HG02678 (cell line): ENCODE results near the gene CKAP5.
"Not testable (repeated sequence)": the region's sequence is repeated elsewhere in the genome, so short reads cannot be mapped to it uniquely, and the experiment has no call there.

ENCODE experiments used
- ATAC-seq: cut with Tn5 transposase; IDR thresholded peaks from one replicate; pipeline ENCODE4 v1.9.1; 2021; ENCODE audit warnings: mild to moderate bottlenecking, moderate library complexity; ENCODE audit not compliant: unreplicated experiment

Gene CKAP5

GRCh38 chr11:46729110-46730027, 116.7 kb downstream of the CKAP5 start:
- no peak for ATAC-seq

- ATAC-seq: no peak
Measured at GRCh38 chr11:46728659-46729040, 117.4 kb downstream of the CKAP5 start.

- ATAC-seq: no peak
Measured at GRCh38 chr11:46727952-46728658, 118.0 kb downstream of the CKAP5 start.

GRCh38 chr11:46726206-46726862, 119.7 kb downstream of the CKAP5 start:
- ATAC-seq: no peak

GRCh38 chr11:46725338-46726205, 120.5 kb downstream of the CKAP5 start:
- ATAC-seq: no peak

- no peak for ATAC-seq
Measured at GRCh38 chr11:46724088-46724487, 122.0 kb downstream of the CKAP5 start.

- ATAC-seq: no peak
Measured at GRCh38 chr11:46723359-46723680, 122.8 kb downstream of the CKAP5 start.

- ATAC-seq: no peak
Measured at GRCh38 chr11:46722566-46723358, 123.3 kb downstream of the CKAP5 start.

- no peak for ATAC-seq
Measured at GRCh38 chr11:46721286-46721685, 124.8 kb downstream of the CKAP5 start.

- ATAC-seq: no peak
Measured at GRCh38 chr11:46719543-46720218, 126.4 kb downstream of the CKAP5 start.

GRCh38 chr11:46719048-46719542, 127.0 kb downstream of the CKAP5 start, which contains the start of gene F2:
Gene F2 (plus strand): TSS chr11:46719213. CDS start chr11:46719236, 23 bp downstream.
- ATAC-seq: no peak

GRCh38 chr11:46718155-46719019, 127.7 kb downstream of the CKAP5 start:
- no peak for ATAC-seq

- not testable (repeated sequence) for ATAC-seq
Measured at GRCh38 chr11:46717825-46718154, 128.3 kb downstream of the CKAP5 start.

GRCh38 chr11:46712874-46713576, 133.1 kb downstream of the CKAP5 start:
- ATAC-seq: no peak

- no peak for ATAC-seq
Measured at GRCh38 chr11:46711303-46711702, 134.8 kb downstream of the CKAP5 start.

- no peak for ATAC-seq
Measured at GRCh38 chr11:46710821-46711269, 135.2 kb downstream of the CKAP5 start.

- ATAC-seq: not testable (repeated sequence)
Measured at GRCh38 chr11:46709351-46709750, 136.7 kb downstream of the CKAP5 start.

- no peak for ATAC-seq
Measured at GRCh38 chr11:46706886-46707285, 139.2 kb downstream of the CKAP5 start.
